Upper lobe of left lung (tissue), 6 donors: ENCODE measurements around the gene COL23A1. TPM values are rescaled to one million over a fixed set of nuclear protein-coding genes. Genes with fewer than 3 reads are reported as not detected.

Experiments
- ATAC-seq, 2 donors: fragments of 200-7000 bp; cut with Tn5 transposase; one replicate each; pipeline ENCODE4 v1.9.1; 2022; ENCODE audit warnings: mild to moderate bottlenecking in 2 of 2, moderate library complexity in 2 of 2; ENCODE audit not compliant: low FRiP score in 2 of 2
- DNase-seq, 2 donors: peaks; one replicate each; pipeline ENCODE4 v3.0.0-alpha.2; 2019 to 2020
- H3K27ac ChIP-seq, 4 donors: fragments of 200-600 bp; sonication (generic); one replicate each; pipeline ENCODE4 v1.5.1; 2016 to 2019
- H3K27me3 ChIP-seq, 4 donors: fragments of 200-600 bp; sonication (generic); one replicate each; pipeline ENCODE4 v1.5.1; 2017 to 2019
- H3K36me3 ChIP-seq, 4 donors: fragments of 200-600 bp; sonication (generic); one replicate each; pipeline ENCODE4 v1.5.1; 2016 to 2019
- H3K4me1 ChIP-seq, 4 donors: fragments of 200-600 bp; sonication (generic); one replicate each; pipeline ENCODE4 v1.5.1; 2018 to 2019
- H3K4me3 ChIP-seq, 4 donors: fragments of 200-600 bp; sonication (generic); one replicate each; pipeline ENCODE4 v1.5.1; 2017 to 2019; ENCODE audit warnings: mild to moderate bottlenecking in 2 of 4, moderate library complexity in 1 of 4
- H3K9me3 ChIP-seq, 4 donors: fragments of 200-600 bp; sonication (generic); one replicate each; pipeline ENCODE4 v1.5.1; 2018 to 2019
- EP300 ChIP-seq, 4 donors: sonication (generic); formaldehyde crosslinking; IDR thresholded peaks; one replicate each; pipeline ENCODE4 v1.5.1; 2017; ENCODE audit warnings: antibody characterized with exemption in 4 of 4, control low read depth in 2 of 4
- POLR2A ChIP-seq, 4 donors: fragments of 450-650 bp; IDR thresholded peaks; one replicate each; pipeline ENCODE4 v1.5.1; 2016 to 2017; ENCODE audit warnings: antibody characterized with exemption in 4 of 4, mild to moderate bottlenecking in 2 of 4
- POLR2AphosphoS5 ChIP-seq, 2 donors: sonication (generic); formaldehyde crosslinking; IDR thresholded peaks; one replicate each; pipeline ENCODE4 v1.5.1; 2017; ENCODE audit warnings: antibody characterized with exemption in 2 of 2
- WGBS, 2 donors: methylation state at CpG; one replicate each; pipeline ENCODE4 v1.1.5; 2017 to 2018; 5-methylcytosine and 5-hydroxymethylcytosine counted together
- total RNA-seq, 6 donors: library from RNA; depleted of rRNA in 4 of 6; stranded (reverse); fragments of >200 nt in 4 of 6; gene quantifications; one replicate each; pipeline versions ENCODE4 v1.1.0 to v1.2.1, GENCODE V29; 2016 to 2021
- TF ChIP-seq, protein P1 (sequence below), 6 experiments: fragments of 450-650 bp in 4 of 6; fragments of 200-600 bp in 2 of 6; sonication (generic) in 2 of 6; IDR thresholded peaks; one replicate each; pipeline ENCODE4 v1.5.1; 2016 to 2019; ENCODE audit warnings: antibody characterized with exemption in 6 of 6
- donor health status: DM: no; HTN: no; CAD: no; lungs with moderate emphysema.
- donor health status: DM: no; HTN: yes; CAD: no; lungs with severe emphysema.

The COL23A1 gene
- total RNA-seq, 6 donors from 2014 or later, result 0.61 to 3.1 (median 1.5) TPM

DNA sequence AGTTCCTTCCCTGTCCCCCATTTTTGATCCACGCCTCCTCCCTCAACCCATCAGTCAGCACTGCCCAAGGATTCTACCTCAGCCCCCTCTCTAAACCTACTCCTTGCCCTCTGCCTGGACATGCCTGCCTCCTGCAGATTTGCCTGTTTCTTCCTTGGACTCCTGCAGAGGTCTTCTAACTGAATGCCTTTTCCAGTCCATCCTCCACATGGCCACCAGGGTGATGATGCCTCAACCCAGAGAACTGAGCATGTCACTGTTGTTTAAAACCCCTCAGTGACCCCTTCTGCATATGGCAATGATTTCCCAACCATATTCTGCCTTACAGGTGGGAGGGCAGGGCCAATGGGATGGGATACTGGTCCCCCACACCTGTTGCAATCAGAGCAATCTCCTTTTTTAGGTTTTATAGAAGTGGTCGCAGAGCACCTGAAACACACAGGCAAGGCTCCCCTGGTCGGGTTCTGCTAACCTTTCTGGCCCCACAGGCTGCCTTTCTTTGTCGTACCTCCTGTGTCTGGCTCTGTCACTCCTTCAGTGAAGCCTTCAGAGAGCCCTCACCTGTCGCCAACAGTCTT, 366.9 kb downstream of the COL23A1 start:
- peaks cover 9 to 18% (median 13%) of the 10 kb centered on the region in 4 donors for H3K4me1 ChIP-seq
- no peak for TF ChIP-seq EP300 (IDR thresholded peaks at IDR 0.05)
- no peak for TF ChIP-seq POLR2AphosphoS5 (IDR thresholded peaks at IDR 0.05)
- no peak for TF ChIP-seq POLR2A (IDR thresholded peaks at IDR 0.05)
- TF ChIP-seq, protein P1, sequence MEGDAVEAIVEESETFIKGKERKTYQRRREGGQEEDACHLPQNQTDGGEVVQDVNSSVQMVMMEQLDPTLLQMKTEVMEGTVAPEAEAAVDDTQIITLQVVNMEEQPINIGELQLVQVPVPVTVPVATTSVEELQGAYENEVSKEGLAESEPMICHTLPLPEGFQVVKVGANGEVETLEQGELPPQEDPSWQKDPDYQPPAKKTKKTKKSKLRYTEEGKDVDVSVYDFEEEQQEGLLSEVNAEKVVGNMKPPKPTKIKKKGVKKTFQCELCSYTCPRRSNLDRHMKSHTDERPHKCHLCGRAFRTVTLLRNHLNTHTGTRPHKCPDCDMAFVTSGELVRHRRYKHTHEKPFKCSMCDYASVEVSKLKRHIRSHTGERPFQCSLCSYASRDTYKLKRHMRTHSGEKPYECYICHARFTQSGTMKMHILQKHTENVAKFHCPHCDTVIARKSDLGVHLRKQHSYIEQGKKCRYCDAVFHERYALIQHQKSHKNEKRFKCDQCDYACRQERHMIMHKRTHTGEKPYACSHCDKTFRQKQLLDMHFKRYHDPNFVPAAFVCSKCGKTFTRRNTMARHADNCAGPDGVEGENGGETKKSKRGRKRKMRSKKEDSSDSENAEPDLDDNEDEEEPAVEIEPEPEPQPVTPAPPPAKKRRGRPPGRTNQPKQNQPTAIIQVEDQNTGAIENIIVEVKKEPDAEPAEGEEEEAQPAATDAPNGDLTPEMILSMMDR (IDR thresholded peaks at IDR 0.05), result no peak
- no peaks in the 10 kb centered on the region for H3K27me3 ChIP-seq
- ATAC-seq (no peak), DNase-seq (no peak)
- 80 to 85% methylated on average over 5 of the region's 5 CpGs for WGBS, 2 donors
- no peak overlapping the region for H3K27ac ChIP-seq
- no peaks in the 10 kb centered on the region for H3K9me3 ChIP-seq
- no peak overlapping the region for H3K4me3 ChIP-seq
- peaks cover 0 to 87% (median 46%) of the 10 kb centered on the region in 4 donors for H3K36me3 ChIP-seq

DNA sequence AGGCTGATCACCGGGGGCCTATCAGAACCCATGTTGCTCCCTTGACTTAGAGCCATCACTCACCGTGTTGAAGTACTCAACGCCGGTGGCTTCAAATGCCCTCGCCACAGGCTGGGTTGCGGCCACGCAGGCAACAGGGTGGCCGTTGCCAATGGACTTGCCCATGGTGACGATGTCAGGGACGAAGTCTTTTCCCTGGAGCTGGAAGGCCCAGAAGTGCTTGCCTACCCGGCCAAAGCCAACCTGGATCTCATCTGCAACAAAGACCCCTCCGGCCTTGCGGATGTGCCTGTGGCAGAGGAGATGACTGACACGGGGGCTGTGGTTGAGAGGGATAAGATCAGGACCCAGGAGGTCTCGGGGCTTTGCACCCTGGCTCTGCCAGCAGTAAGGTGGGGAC, 367.9 kb downstream of the COL23A1 start:
- no peaks in the 10 kb centered on the region for H3K27me3 ChIP-seq
- H3K4me3 ChIP-seq, result no peak overlapping the region
- peaks cover 9 to 18% (median 13%) of the 10 kb centered on the region in 4 donors for H3K4me1 ChIP-seq
- no peaks in the 10 kb centered on the region for H3K9me3 ChIP-seq
- TF ChIP-seq POLR2A (IDR thresholded peaks at IDR 0.05) (no peak), EP300 (IDR thresholded peaks at IDR 0.05) (no peak), POLR2AphosphoS5 (IDR thresholded peaks at IDR 0.05) (no peak)
- TF ChIP-seq, protein P1 (IDR thresholded peaks at IDR 0.05), result no peak
- peaks cover 0 to 80% (median 37%) of the 10 kb centered on the region in 4 donors for H3K36me3 ChIP-seq
- no peak overlapping the region for H3K27ac ChIP-seq
- DNase-seq, result peak in 1 of 2 donors; percentile 56
- 99% methylated on average over 14 to 15 of the region's 15 CpGs for WGBS, 2 donors
- no peak for ATAC-seq

DNA sequence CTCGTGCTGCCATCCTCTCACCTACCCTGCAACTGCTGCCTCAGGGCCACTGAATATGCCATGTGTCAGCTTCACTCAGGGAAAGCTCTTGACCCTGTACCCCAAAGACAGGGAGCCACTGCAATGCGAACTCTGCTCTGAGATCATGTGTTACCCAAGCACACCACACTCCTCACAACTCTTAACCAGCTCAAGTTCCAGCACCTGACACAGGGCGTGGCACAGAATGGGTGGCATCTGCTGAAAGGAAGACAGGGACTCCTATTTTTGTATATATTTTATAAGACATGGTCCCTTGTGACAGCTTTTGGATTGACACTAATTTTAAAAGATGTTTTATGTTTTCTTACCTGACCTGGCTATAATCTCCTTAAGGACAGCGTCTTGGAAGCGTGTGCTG, 368.3 kb downstream of the COL23A1 start:
- peaks cover 0 to 80% (median 37%) of the 10 kb centered on the region in 4 donors for H3K36me3 ChIP-seq
- no peaks in the 10 kb centered on the region for H3K27me3 ChIP-seq
- DNase-seq (no peak), ATAC-seq (no peak)
- H3K4me1 ChIP-seq, result peaks cover 9 to 18% (median 13%) of the 10 kb centered on the region in 4 donors
- peak overlapping the region in 1 of 4 donors; percentile 0 for H3K27ac ChIP-seq
- WGBS, 2 donors, result 92 to 98% methylated on average over 5 of the region's 5 CpGs
- no peaks in the 10 kb centered on the region for H3K9me3 ChIP-seq
- H3K4me3 ChIP-seq, result no peak overlapping the region
- TF ChIP-seq POLR2A (IDR thresholded peaks at IDR 0.05) (no peak), POLR2AphosphoS5 (IDR thresholded peaks at IDR 0.05) (no peak), EP300 (IDR thresholded peaks at IDR 0.05) (no peak)
- TF ChIP-seq, protein P1 (IDR thresholded peaks at IDR 0.05), result no peak

DNA sequence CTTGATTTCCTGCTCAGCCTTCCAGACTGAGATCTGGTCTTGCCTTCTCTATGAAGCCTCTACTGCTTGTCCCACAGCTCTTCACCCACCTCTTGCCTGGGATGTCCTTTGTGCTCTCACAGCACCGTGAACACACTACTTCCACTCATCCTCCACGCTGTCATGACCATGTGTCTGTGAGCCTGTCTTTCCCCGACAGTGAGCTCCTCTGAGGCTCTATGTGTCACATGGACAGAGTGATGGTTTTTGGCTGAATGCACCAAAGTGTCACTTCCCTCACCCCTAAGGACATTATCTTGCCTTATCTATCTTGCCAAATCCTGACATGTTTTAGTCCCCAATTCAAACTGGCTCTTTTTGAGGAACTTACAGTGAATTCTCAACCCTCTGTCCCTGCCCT, 368.9 kb downstream of the COL23A1 start:
- H3K27ac ChIP-seq, result peak overlapping the region in 1 of 4 donors; percentile 0
- no peaks in the 10 kb centered on the region for H3K9me3 ChIP-seq
- H3K27me3 ChIP-seq, result no peaks in the 10 kb centered on the region
- no peak for TF ChIP-seq POLR2AphosphoS5 (IDR thresholded peaks at IDR 0.05)
- no peak for TF ChIP-seq EP300 (IDR thresholded peaks at IDR 0.05)
- no peak for TF ChIP-seq POLR2A (IDR thresholded peaks at IDR 0.05)
- TF ChIP-seq, protein P1 (IDR thresholded peaks at IDR 0.05), result no peak
- no peak overlapping the region for H3K4me3 ChIP-seq
- H3K4me1 ChIP-seq, result peaks cover 9 to 18% (median 13%) of the 10 kb centered on the region in 4 donors
- ATAC-seq, result peak in 1 of 2 donors; percentile 3
- WGBS, 2 donors, result 61 to 69% methylated on average over 3 of the region's 3 CpGs
- H3K36me3 ChIP-seq, result peaks cover 0 to 80% (median 40%) of the 10 kb centered on the region in 4 donors
- DNase-seq, result no peak

DNA sequence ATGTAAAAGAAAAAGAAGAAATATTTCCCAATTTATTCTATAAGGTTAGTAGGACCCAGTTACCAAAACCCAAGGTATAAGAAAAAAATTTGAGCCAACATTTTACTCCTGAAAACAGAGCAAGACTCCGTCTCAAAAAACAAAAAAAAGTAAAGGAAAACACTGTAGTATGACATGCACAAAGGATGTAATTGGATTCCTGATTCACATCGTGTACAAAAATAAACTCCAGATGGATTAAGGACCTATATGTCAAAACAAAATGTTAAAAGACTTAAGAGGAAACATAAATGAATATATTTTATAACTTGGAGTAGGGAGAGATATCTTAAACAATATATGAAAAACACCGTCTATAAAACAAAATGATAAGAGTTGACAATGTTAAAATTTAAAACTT, 371.4 kb downstream of the COL23A1 start:
- Histone ChIP-seq H3K36me3 (peaks cover 8 to 81% (median 47%) of the 10 kb centered on the region in 4 donors), H3K4me3 (no peak overlapping the region), H3K4me1 (peaks cover 4 to 26% (median 12%) of the 10 kb centered on the region in 4 donors), H3K9me3 (no peaks in the 10 kb centered on the region), H3K27ac (no peak overlapping the region), H3K27me3 (no peaks in the 10 kb centered on the region)
- WGBS, 2 donors, result 83% methylated on average over 3 of the region's 3 CpGs
- no peak for DNase-seq
- TF ChIP-seq, protein P1 (IDR thresholded peaks at IDR 0.05), result no peak
- TF ChIP-seq EP300 (IDR thresholded peaks at IDR 0.05), result no peak
- TF ChIP-seq POLR2AphosphoS5 (IDR thresholded peaks at IDR 0.05), result no peak
- TF ChIP-seq POLR2A (IDR thresholded peaks at IDR 0.05), result no peak
- no peak for ATAC-seq
